Neural progenitor cell (in vitro differentiated cells): ENCODE results near the gene BLVRA.

ENCODE experiments used
- CTCF ChIP-seq: fragments of 200-600 bp; sonication (generic); IDR thresholded peaks from 2 replicates; pipeline ENCODE4 v1.5.1; 2017; ENCODE audit warnings: antibody characterized with exemption, mild to moderate bottlenecking
- EZH2 ChIP-seq: fragments of 200-600 bp; sonication (generic); IDR thresholded peaks from 2 replicates; pipeline ENCODE4 v1.6.1; 2017; ENCODE audit warnings: antibody characterized with exemption, mild to moderate bottlenecking, moderate library complexity
- EZH2phosphoT487 ChIP-seq: fragments of 200-600 bp; sonication (generic); IDR thresholded peaks from 2 replicates; pipeline ENCODE4 v1.6.1; 2017; ENCODE audit warnings: antibody characterized with exemption

GRCh38 chr7:43729214-43729923 lies 29.1 kb upstream of the BLVRA start, which contains the start of gene COA1:
- TF ChIP-seq CTCF (peak; percentile 35), EZH2 (no peak), EZH2phosphoT487 (no peak)
